PFSK-1 (cell line): ENCODE results near the gene LRFN4.

Experiments used
- FOXP2 ChIP-seq: optimal IDR thresholded peaks from 2 replicates; pipeline ENCODE3; 2011; ENCODE audit warnings: borderline replicate concordance, control low read depth, inconsistent platforms; ENCODE audit not compliant: insufficient read depth; ENCODE audit errors: extremely low read length, extremely low read depth
- POLR2AphosphoS5 ChIP-seq: IDR thresholded peaks from 2 replicates; pipeline ENCODE4 v1.6.1; 2012; ENCODE audit warnings: low read depth, mild to moderate bottlenecking, control low read depth, low read length, moderate library complexity
- SIN3A ChIP-seq: IDR thresholded peaks from 2 replicates; pipeline ENCODE4 v1.6.1; 2012; ENCODE audit warnings: mild to moderate bottlenecking, low read length, moderate library complexity, borderline replicate concordance; ENCODE audit not compliant: insufficient read depth
- TAF1 ChIP-seq: IDR thresholded peaks from 2 replicates; pipeline ENCODE4 v1.6.1; 2012; ENCODE audit warnings: low read length, control low read depth, borderline replicate concordance; ENCODE audit not compliant: insufficient read depth
- TF ChIP-seq, protein P1 (sequence below), 2 experiments: IDR thresholded peaks; 2 replicates each; pipeline versions ENCODE4 v1.6.1 to v1.8.0; 2011 to 2012; ENCODE audit warnings: low read depth in 2 of 2, low read length in 2 of 2, control low read depth in 1 of 2, inconsistent platforms in 1 of 2, mild to moderate bottlenecking in 1 of 2, moderate library complexity in 1 of 2; ENCODE audit not compliant: insufficient read depth in 1 of 2

LRFN4 gene

DNA sequence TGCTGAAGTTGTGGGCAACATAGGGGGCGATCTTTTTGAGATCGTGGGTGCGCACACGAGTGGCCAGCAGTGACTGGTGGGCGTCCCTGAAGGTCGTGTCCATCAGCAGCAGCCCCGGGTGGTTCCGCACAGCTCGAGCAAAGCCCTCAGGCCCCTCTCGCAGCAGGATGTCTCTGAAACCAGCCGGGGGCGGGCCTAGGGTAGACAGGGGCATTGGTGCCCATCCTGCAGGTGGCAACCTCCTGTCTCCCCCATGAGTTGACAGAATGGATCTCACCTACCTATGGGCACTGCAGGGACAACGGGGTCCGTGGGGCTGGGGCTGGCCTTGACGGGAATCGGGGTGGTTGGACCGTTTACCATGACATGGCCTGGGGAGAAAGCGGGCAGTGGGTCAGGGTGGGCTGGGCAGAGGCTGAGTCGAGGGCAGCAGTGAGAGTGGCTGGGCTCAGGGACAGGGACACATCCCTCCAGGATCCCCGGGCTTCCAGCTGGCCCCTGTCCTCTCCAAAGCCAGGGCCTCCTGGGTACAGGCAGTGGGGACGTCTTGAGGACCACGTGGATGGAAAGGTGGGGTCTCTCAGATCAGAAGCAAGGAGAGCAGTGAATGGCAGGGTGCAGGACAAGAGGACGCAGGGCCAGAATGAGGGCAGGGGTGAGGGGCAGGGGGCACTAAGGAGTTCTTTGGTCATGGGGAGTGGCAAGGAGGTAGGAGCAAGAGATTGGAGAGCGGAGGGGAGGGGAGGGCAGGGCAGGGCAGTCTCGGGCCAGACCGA lies 4.2 kb upstream of the LRFN4 start:
- TF ChIP-seq, protein P1, sequence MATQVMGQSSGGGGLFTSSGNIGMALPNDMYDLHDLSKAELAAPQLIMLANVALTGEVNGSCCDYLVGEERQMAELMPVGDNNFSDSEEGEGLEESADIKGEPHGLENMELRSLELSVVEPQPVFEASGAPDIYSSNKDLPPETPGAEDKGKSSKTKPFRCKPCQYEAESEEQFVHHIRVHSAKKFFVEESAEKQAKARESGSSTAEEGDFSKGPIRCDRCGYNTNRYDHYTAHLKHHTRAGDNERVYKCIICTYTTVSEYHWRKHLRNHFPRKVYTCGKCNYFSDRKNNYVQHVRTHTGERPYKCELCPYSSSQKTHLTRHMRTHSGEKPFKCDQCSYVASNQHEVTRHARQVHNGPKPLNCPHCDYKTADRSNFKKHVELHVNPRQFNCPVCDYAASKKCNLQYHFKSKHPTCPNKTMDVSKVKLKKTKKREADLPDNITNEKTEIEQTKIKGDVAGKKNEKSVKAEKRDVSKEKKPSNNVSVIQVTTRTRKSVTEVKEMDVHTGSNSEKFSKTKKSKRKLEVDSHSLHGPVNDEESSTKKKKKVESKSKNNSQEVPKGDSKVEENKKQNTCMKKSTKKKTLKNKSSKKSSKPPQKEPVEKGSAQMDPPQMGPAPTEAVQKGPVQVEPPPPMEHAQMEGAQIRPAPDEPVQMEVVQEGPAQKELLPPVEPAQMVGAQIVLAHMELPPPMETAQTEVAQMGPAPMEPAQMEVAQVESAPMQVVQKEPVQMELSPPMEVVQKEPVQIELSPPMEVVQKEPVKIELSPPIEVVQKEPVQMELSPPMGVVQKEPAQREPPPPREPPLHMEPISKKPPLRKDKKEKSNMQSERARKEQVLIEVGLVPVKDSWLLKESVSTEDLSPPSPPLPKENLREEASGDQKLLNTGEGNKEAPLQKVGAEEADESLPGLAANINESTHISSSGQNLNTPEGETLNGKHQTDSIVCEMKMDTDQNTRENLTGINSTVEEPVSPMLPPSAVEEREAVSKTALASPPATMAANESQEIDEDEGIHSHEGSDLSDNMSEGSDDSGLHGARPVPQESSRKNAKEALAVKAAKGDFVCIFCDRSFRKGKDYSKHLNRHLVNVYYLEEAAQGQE (IDR thresholded peaks at IDR 0.05; ENCODE audit: insufficient read depth in 1 of 2, low read depth in 2 of 2, low read length in 2 of 2) = no peak
- TF ChIP-seq SIN3A (no peak), FOXP2 (no peak), TAF1 (no peak), POLR2AphosphoS5 (no peak)

DNA sequence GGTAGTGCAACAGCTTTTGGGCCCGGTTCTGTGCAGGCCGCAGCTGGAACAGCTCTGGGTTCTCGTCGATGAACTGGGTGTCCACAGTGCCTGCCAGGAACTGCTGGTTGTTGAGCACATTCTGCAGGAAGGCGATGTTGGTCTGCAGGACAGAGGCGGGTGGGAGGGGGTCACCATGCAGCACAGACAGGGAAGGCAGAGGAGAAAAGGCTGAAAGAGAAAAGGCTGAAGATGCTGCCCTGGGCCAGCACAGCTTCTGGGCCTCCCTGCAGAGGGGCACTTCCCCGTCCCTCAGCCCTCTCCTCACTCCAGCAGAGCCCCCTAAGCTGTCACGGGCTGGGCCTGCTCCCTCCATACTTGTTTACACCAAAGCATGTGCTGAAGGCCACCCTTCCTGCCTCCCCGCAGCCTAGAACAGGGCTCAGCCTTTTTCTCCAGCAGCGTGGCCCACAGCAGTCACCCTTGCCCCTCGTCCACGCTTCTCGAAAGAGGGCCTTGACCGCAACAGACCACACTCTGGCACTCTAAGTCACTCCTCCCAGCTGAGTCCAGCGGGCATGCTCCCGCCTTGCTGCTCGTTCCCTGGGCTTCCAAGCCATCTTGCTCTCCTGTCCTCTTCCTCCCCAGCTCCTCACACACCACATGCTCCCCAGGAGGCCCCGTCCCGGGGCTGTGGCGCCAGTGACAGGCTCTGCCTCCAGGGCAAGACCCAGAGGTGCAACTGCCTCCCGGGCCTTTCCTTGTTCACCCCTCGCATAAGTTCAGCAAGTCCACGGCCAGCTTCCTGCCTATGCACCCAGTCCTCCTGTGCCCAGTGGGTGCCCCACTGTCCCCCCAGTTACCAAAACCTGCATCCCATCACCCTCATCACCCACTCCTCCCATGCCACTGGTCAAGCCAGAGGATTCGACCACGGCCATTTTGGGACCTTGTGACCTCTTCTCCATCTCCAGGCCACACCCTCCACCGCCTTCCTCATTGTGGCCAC lies 3.3 kb upstream of the LRFN4 start:
- no peak for TF ChIP-seq TAF1
- TF ChIP-seq POLR2AphosphoS5 = no peak
- no peak for TF ChIP-seq SIN3A
- TF ChIP-seq, protein P1 (IDR thresholded peaks at IDR 0.05; ENCODE audit: insufficient read depth in 1 of 2, low read depth in 2 of 2, low read length in 2 of 2) = no peak
- no peak for TF ChIP-seq FOXP2

DNA sequence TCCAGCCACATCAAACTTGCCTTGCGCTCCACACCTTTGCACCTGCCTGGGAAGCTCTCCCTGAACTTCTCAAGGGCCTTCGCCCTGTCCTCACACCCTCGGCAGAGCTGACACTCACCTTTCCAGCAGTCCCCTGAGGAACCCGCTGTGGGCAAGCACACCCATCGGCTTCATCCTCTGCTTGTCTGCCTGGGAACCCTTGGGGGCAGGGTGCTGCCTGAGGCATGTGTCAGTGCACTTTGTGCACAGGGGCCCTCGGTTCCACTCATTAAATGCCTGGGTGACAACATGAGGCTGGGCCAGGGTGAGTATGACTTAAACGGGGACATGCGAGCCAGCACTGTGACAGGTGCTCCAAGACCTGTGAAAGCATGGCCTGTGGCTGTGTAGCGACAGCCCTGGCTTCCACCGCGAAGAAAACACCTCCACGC lies 2.6 kb upstream of the LRFN4 start:
- TF ChIP-seq, protein P1 (IDR thresholded peaks at IDR 0.05; ENCODE audit: insufficient read depth in 1 of 2, low read depth in 2 of 2, low read length in 2 of 2) = no peak
- no peak for TF ChIP-seq TAF1
- TF ChIP-seq POLR2AphosphoS5 = no peak
- no peak for TF ChIP-seq FOXP2
- no peak for TF ChIP-seq SIN3A

DNA sequence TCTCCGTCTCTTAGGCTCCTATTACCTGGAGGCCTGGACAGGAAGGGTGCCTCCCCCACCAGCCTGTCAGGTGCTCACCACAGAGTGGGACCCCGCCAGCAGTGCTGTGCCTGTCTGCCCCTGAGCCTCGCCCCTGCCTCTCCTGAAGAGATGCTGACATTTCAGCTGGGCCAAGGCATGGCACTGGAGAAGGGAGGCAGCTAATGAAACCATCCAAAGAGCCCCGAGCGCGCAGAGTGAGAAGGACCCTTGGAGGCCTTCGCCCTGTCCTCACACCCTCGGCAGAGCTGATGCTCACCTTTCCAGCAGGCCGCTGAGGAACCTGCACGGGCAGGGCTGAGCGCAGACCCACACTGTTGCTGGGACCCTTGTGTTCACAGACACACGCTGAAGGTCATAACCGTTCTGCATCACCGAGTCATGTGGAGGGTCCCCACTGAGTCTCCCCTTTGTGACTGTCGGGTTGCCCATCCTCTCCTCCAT lies 2.1 kb upstream of the LRFN4 start:
- TF ChIP-seq TAF1 = no peak
- TF ChIP-seq, protein P1 (IDR thresholded peaks at IDR 0.05; ENCODE audit: insufficient read depth in 1 of 2, low read depth in 2 of 2, low read length in 2 of 2) = no peak
